IMR-90 (cell line): ENCODE data around the gene FAM149A. TPM values are rescaled to one million over a fixed set of nuclear protein-coding genes. Genes with fewer than 3 reads are reported as not detected.

Source experiments
- ATAC-seq: fragments of 200-7000 bp; cut with Tn5 transposase; 2 replicates; pipeline ENCODE4 v1.9.1; 2020; ENCODE audit warnings: low read depth, mild to moderate bottlenecking, moderate library complexity
- BruUV-seq: library from RNA; stranded (reverse); fragments of 400-500 nt; replicated peaks from 2 replicates; lab custom pipeline; 2021; lab: Mats Ljungman, UMichigan
- CTCF ChIA-PET: fragments of 300-600 bp; formaldehyde crosslinking; extraction: SDS; loops from one replicate; lab custom pipeline; 2021; ENCODE audit warnings: antibody characterized with exemption; lab: Yijun Ruan, JAX
- POLR2A ChIA-PET: fragments of 300-600 bp; sonication (Branson Sonifier 250); formaldehyde crosslinking; loops from one replicate; lab custom pipeline; 2022; ENCODE audit warnings: antibody characterized with exemption; ENCODE audit not compliant: unreplicated experiment; lab: Charles Lee
- DNase-seq: peaks from one replicate; pipeline ENCODE4 v3.0.0; 2013
- H2AFZ ChIP-seq: replicated peaks from 2 replicates; pipeline ENCODE3; 2013; ENCODE audit warnings: low read length, mild to moderate bottlenecking; ENCODE audit not compliant: poor library complexity
- H2AK5ac ChIP-seq: 2 replicates; pipeline ENCODE4 v1.6.1; 2013; ENCODE audit warnings: low read depth, low read length, inconsistent platforms
- H2AK9ac ChIP-seq: replicated peaks from 2 replicates; pipeline ENCODE3; 2013; ENCODE audit warnings: mild to moderate bottlenecking, low read depth, low read length, moderate library complexity; ENCODE audit not compliant: poor library complexity
- H2BK120ac ChIP-seq: 2 replicates; pipeline ENCODE4 v1.6.1; 2013; ENCODE audit warnings: low read depth, low read length, inconsistent platforms
- H2BK15ac ChIP-seq: 3 replicates; pipeline ENCODE4 v1.6.1; 2013; ENCODE audit warnings: low read depth, low read length, inconsistent platforms
- H2BK20ac ChIP-seq: 2 replicates; pipeline ENCODE4 v1.6.1; 2013; ENCODE audit warnings: low read depth, mild to moderate bottlenecking, inconsistent platforms, low read length, moderate library complexity
- H2BK5ac ChIP-seq: 2 replicates; pipeline ENCODE4 v1.6.1; 2013; ENCODE audit warnings: mild to moderate bottlenecking, low read depth, low read length, inconsistent platforms; ENCODE audit not compliant: poor library complexity, severe bottlenecking
- H3K14ac ChIP-seq: replicated peaks from 2 replicates; pipeline ENCODE4 v1.6.1; 2013; ENCODE audit warnings: low read depth, low read length, inconsistent platforms
- H3K18ac ChIP-seq: 2 replicates; pipeline ENCODE4 v1.6.1; 2013; ENCODE audit warnings: low read depth, low read length, control low read depth
- H3K23ac ChIP-seq: 2 replicates; pipeline ENCODE4 v1.6.1; 2013; ENCODE audit warnings: low read depth, low read length, inconsistent platforms
- H3K27ac ChIP-seq: 2 replicates; pipeline ENCODE4 v1.5.1; 2013; ENCODE audit warnings: mild to moderate bottlenecking, control low read depth, low read length; ENCODE audit not compliant: insufficient read depth
- H3K27me3 ChIP-seq: 2 replicates; pipeline ENCODE4 v1.6.1; 2013; ENCODE audit warnings: low read length; ENCODE audit not compliant: control insufficient read depth, insufficient read depth
- H3K36me3 ChIP-seq: 2 replicates; pipeline ENCODE4 v1.6.1; 2013; ENCODE audit warnings: low read length, mixed read lengths; ENCODE audit not compliant: control insufficient read depth, insufficient read depth
- H3K4ac ChIP-seq: 2 replicates; pipeline ENCODE4 v1.6.1; 2013; ENCODE audit warnings: low read depth, low read length, inconsistent platforms
- H3K4me1 ChIP-seq: 2 replicates; pipeline ENCODE4 v1.6.1; 2013; ENCODE audit warnings: low read length, mixed read lengths; ENCODE audit not compliant: control insufficient read depth, insufficient read depth
- H3K4me2 ChIP-seq: 2 replicates; pipeline ENCODE4 v1.6.1; 2013; ENCODE audit warnings: low read depth, mild to moderate bottlenecking, control low read depth, low read length, moderate library complexity
- H3K4me3 ChIP-seq: 2 replicates; pipeline ENCODE4 v1.5.1; 2013; ENCODE audit warnings: low read depth, mild to moderate bottlenecking, control low read depth, low read length, moderate library complexity; ENCODE audit not compliant: insufficient read depth
- H3K56ac ChIP-seq: 2 replicates; pipeline ENCODE4 v1.6.1; 2013; ENCODE audit warnings: low read length, inconsistent platforms; ENCODE audit not compliant: insufficient read depth; ENCODE audit errors: extremely low read depth
- H3K79me1 ChIP-seq, 2 experiments: 2 replicates each; pipeline ENCODE4 v1.6.1; 2013; ENCODE audit warnings: low read length in 2 of 2, inconsistent platforms in 1 of 2, low read depth in 1 of 2
- H3K9ac ChIP-seq: 2 replicates; pipeline ENCODE4 v1.6.1; 2013; ENCODE audit warnings: low read depth, low read length, control low read depth
- H3K9me1 ChIP-seq: 2 replicates; pipeline ENCODE4 v1.6.1; 2013; ENCODE audit warnings: low read length, inconsistent platforms; ENCODE audit not compliant: insufficient read depth
- H3K9me3 ChIP-seq: 2 replicates; pipeline ENCODE4 v1.6.1; 2013; ENCODE audit warnings: low read length; ENCODE audit not compliant: control insufficient read depth, insufficient read depth
- H4K20me1 ChIP-seq: 2 replicates; pipeline ENCODE4 v1.6.1; 2013; ENCODE audit warnings: low read length, inconsistent platforms; ENCODE audit not compliant: insufficient read depth
- H4K5ac ChIP-seq: 2 replicates; pipeline ENCODE4 v1.6.1; 2013; ENCODE audit warnings: mild to moderate bottlenecking, low read depth, low read length, control low read depth
- H4K8ac ChIP-seq, 2 experiments: 2 replicates each; pipeline ENCODE4 v1.6.1; 2013; ENCODE audit warnings: low read depth in 2 of 2, low read length in 2 of 2, control low read depth in 1 of 2, inconsistent platforms in 1 of 2
- H4K91ac ChIP-seq: 2 replicates; pipeline ENCODE4 v1.6.1; 2013; ENCODE audit warnings: low read depth, low read length, inconsistent platforms; ENCODE audit not compliant: insufficient read depth
- BHLHE40 ChIP-seq: fragments of 150-350 bp; IDR thresholded peaks from 2 replicates; pipeline ENCODE4 v1.6.1; 2016; ENCODE audit warnings: mild to moderate bottlenecking, low read depth, low read length
- CEBPB ChIP-seq: IDR thresholded peaks from 2 replicates; pipeline ENCODE4 v1.6.1; 2012; ENCODE audit warnings: low read depth, low read length, improper control_type of control experiment
- CHD1 ChIP-seq: IDR thresholded peaks from 2 replicates; pipeline ENCODE4 v1.6.1; 2012; ENCODE audit warnings: low read depth, low read length, improper control_type of control experiment
- FOS ChIP-seq: fragments of 150-350 bp; IDR thresholded peaks from 2 replicates; pipeline ENCODE4 v1.6.1; 2016; ENCODE audit warnings: low read depth, low read length
- MAFK ChIP-seq: IDR thresholded peaks from 2 replicates; pipeline ENCODE4 v1.6.1; 2012; ENCODE audit warnings: low read depth, low read length, improper control_type of control experiment
- MAZ ChIP-seq: IDR thresholded peaks from 2 replicates; pipeline ENCODE4 v1.6.1; 2012; ENCODE audit warnings: low read depth, mild to moderate bottlenecking, low read length, improper control_type of control experiment, moderate library complexity, borderline replicate concordance
- MXI1 ChIP-seq: IDR thresholded peaks from 2 replicates; pipeline ENCODE4 v1.6.1; 2012; ENCODE audit warnings: low read depth, mild to moderate bottlenecking, low read length, moderate library complexity, borderline replicate concordance
- NFE2L2 ChIP-seq: fragments of 150-350 bp; IDR thresholded peaks from 2 replicates; pipeline ENCODE4 v1.6.1; 2016; ENCODE audit warnings: low read depth, mild to moderate bottlenecking, low read length
- POLR2A ChIP-seq: IDR thresholded peaks from 2 replicates; pipeline ENCODE4 v1.6.1; 2012; ENCODE audit warnings: mild to moderate bottlenecking, low read depth, low read length
- RAD21 ChIP-seq: IDR thresholded peaks from 2 replicates; pipeline ENCODE4 v1.6.1; 2012; ENCODE audit warnings: low read length, improper control_type of control experiment
- RCOR1 ChIP-seq: IDR thresholded peaks from 2 replicates; pipeline ENCODE4 v1.6.1; 2012; ENCODE audit warnings: mild to moderate bottlenecking, low read length, improper control_type of control experiment; ENCODE audit not compliant: insufficient replicate concordance
- RFX5 ChIP-seq: IDR thresholded peaks from 2 replicates; pipeline ENCODE4 v1.8.0; 2012; ENCODE audit warnings: low read depth, mild to moderate bottlenecking, low read length, moderate library complexity
- SMC3 ChIP-seq: fragments of 150-350 bp; IDR thresholded peaks from 2 replicates; pipeline ENCODE4 v1.6.1; 2016; ENCODE audit warnings: low read depth, mild to moderate bottlenecking, antibody characterized with exemption, low read length, moderate library complexity
- WGBS, 2 experiments: methylation state at CpG; one replicate each; pipeline versions ENCODE4 v1.1.5 to v1.1.7; 2013; ENCODE audit warnings: missing lambda C conversion rate in 2 of 2; ENCODE audit not compliant: insufficient read length in 1 of 2; ENCODE audit errors: extremely low coverage in 2 of 2; 5-methylcytosine and 5-hydroxymethylcytosine counted together
- dilution Hi-C: fragments of 300-500 bp; cut with HindIII; formaldehyde crosslinking; loops from one replicate; pipeline ENCODE4 v1.14.3; 2018; ENCODE audit warnings: low sequenced_read_pairs; ENCODE audit not compliant: unreplicated experiment
- in situ Hi-C: fragments of 300-500 bp; cut with MboI; formaldehyde crosslinking; loops from 3 replicates; pipeline ENCODE4 v1.14.3; 2019; ENCODE audit warnings: low sequenced_read_pairs, inconsistent platforms, mixed read lengths
- intact Hi-C: fragments of 100-400 bp; cut with micrococcal nuclease; formaldehyde crosslinking; loops from 2 replicates; pipeline ENCODE4 v1.10.0; 2022
- polyA plus RNA-seq, 3 experiments: library from polyadenylated mRNA; depleted of rRNA; stranded (reverse); fragments of >200 nt; gene quantifications; 2 replicates each; pipeline ENCODE4 v1.2.3, GENCODE V29; 2012; ENCODE audit warnings: low replicate concordance in 1 of 3
- total RNA-seq: library from RNA; depleted of rRNA; stranded (reverse); fragments of >200 nt; gene quantifications from 2 replicates; pipeline ENCODE4 v1.2.3, GENCODE V29; 2012
- TF ChIP-seq, protein P1 (sequence below): fragments of 150-350 bp; IDR thresholded peaks from 2 replicates; pipeline ENCODE4 v1.6.1; 2017; ENCODE audit warnings: mild to moderate bottlenecking, antibody characterized with exemption, low read length, low read depth
- TF ChIP-seq, protein P2 (sequence below): fragments of 150-350 bp; IDR thresholded peaks from 2 replicates; pipeline ENCODE4 v1.6.1; 2016; ENCODE audit warnings: low read depth, mild to moderate bottlenecking, low read length, moderate library complexity, borderline replicate concordance
- TF ChIP-seq, protein P3 (sequence below): conservative IDR thresholded peaks from 2 replicates; pipeline ENCODE4 v1.5.1; 2012; ENCODE audit warnings: mild to moderate bottlenecking, low read depth, low read length, improper control_type of control experiment

Gene FAM149A
- total and polyA plus RNA-seq, 2 of the 4 experiments (the other 2 are of a cell fraction) = 0.54 to 0.70 TPM

DNA sequence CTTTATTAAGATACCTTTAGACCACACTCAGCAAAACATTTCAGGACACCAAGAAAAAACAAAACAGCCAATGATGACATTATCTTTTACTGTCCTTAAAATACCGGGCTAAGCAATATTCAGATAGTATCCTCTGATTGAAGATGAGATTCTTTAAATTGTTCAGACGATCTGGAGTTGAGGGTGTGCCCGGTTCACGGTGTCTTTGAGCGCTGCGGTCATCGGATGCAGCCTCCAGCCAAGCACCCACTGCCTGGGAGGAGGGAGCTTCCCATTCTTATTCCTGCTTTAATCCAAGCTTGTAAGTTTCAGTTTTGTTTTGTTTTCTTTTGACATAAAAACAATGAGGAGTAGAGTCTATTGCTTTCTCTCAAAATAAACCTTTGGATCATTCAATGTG, 14.1 kb downstream of the FAM149A start:
- intact Hi-C loops (no loop called here), dilution Hi-C loops (no loop called here), in situ Hi-C loops (no loop called here)
- no peaks in the 10 kb centered on the region for H3K27me3 ChIP-seq
- H4K8ac ChIP-seq = no peak overlapping the region
- no peaks in the 10 kb centered on the region for H3K79me1 ChIP-seq
- H3K4me2 ChIP-seq = no peak overlapping the region
- no peak overlapping the region for H2AK9ac ChIP-seq
- no peak overlapping the region for H3K4ac ChIP-seq
- no peaks in the 10 kb centered on the region for H4K20me1 ChIP-seq
- no peaks in the 10 kb centered on the region for H3K36me3 ChIP-seq
- H2AK5ac ChIP-seq = no peak overlapping the region
- no peak overlapping the region for H2BK120ac ChIP-seq
- no peak for DNase-seq
- no peak overlapping the region for H3K9ac ChIP-seq
- H3K9me1 ChIP-seq = no peaks in the 10 kb centered on the region
- BruUV-seq = no TSS peak
- no peak overlapping the region for H2BK20ac ChIP-seq
- TF ChIP-seq FOS (no peak), NFE2L2 (no peak), RAD21 (no peak), POLR2A (no peak), RCOR1 (no peak), MXI1 (no peak), CHD1 (no peak), MAFK (no peak), RFX5 (no peak), CEBPB (no peak), BHLHE40 (no peak), MAZ (no peak), SMC3 (no peak)
- TF ChIP-seq, protein P1, sequence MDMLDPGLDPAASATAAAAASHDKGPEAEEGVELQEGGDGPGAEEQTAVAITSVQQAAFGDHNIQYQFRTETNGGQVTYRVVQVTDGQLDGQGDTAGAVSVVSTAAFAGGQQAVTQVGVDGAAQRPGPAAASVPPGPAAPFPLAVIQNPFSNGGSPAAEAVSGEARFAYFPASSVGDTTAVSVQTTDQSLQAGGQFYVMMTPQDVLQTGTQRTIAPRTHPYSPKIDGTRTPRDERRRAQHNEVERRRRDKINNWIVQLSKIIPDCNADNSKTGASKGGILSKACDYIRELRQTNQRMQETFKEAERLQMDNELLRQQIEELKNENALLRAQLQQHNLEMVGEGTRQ = no peak
- TF ChIP-seq, protein P2, sequence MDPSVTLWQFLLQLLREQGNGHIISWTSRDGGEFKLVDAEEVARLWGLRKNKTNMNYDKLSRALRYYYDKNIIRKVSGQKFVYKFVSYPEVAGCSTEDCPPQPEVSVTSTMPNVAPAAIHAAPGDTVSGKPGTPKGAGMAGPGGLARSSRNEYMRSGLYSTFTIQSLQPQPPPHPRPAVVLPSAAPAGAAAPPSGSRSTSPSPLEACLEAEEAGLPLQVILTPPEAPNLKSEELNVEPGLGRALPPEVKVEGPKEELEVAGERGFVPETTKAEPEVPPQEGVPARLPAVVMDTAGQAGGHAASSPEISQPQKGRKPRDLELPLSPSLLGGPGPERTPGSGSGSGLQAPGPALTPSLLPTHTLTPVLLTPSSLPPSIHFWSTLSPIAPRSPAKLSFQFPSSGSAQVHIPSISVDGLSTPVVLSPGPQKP = no peak
- TF ChIP-seq, protein P3, sequence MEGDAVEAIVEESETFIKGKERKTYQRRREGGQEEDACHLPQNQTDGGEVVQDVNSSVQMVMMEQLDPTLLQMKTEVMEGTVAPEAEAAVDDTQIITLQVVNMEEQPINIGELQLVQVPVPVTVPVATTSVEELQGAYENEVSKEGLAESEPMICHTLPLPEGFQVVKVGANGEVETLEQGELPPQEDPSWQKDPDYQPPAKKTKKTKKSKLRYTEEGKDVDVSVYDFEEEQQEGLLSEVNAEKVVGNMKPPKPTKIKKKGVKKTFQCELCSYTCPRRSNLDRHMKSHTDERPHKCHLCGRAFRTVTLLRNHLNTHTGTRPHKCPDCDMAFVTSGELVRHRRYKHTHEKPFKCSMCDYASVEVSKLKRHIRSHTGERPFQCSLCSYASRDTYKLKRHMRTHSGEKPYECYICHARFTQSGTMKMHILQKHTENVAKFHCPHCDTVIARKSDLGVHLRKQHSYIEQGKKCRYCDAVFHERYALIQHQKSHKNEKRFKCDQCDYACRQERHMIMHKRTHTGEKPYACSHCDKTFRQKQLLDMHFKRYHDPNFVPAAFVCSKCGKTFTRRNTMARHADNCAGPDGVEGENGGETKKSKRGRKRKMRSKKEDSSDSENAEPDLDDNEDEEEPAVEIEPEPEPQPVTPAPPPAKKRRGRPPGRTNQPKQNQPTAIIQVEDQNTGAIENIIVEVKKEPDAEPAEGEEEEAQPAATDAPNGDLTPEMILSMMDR = no peak
- H4K91ac ChIP-seq = no peak overlapping the region
- no peaks in the 10 kb centered on the region for H3K4me1 ChIP-seq
- no peak overlapping the region for H3K56ac ChIP-seq
- no peak overlapping the region for H3K23ac ChIP-seq
- no peaks in the 10 kb centered on the region for H3K9me3 ChIP-seq
- no peak overlapping the region for H3K4me3 ChIP-seq
- H2BK15ac ChIP-seq = no peak overlapping the region
- H3K27ac ChIP-seq = no peak overlapping the region
- H3K14ac ChIP-seq = no peak overlapping the region
- ChIA-PET POLR2A (no interaction called here), CTCF (interaction anchor here (1.4 kb wide), 1 partner anchor 19 kb away, joined by 4 read pairs; no protein-coding TSS in a partner anchor)
- H2AFZ ChIP-seq = no peak overlapping the region
- H4K5ac ChIP-seq = no peak overlapping the region
- no peak for ATAC-seq
- H2BK5ac ChIP-seq = no peak overlapping the region
- H3K18ac ChIP-seq = no peak overlapping the region
- WGBS, 2 experiments = no CpG with 5 or more reads among the region's 7 CpGs
